Activated CD8-positive, alpha-beta memory T cell treated with anti-CD3 and anti-CD28 coated beads, Interleukin-2, amount 10 ng/mL, durations not matched to agents 7 days and 5 days (primary cell): ENCODE results near the gene DPP4. TPM values are rescaled to one million over a fixed set of nuclear protein-coding genes. Genes with fewer than 3 reads are reported as not detected.

Source experiments
- ATAC-seq: fragments of 150-1000 bp; cut with Tn5 transposase; one replicate; pipeline ENCODE4 v1.10.0; 2021; ENCODE audit warnings: moderate library complexity
- CTCF ChIA-PET: fragments of 350-600 bp; sonication (Branson Sonifier 250); formaldehyde crosslinking; loops from one replicate; lab custom pipeline; 2021; ENCODE audit warnings: antibody characterized with exemption; lab: Charles Lee
- DNase-seq: peaks from one replicate; pipeline ENCODE4 v3.0.0-alpha.2; 2020
- H3K27ac Mint-ChIP-seq: one replicate; pipeline ENCODE4 v1.8.0; 2021; ENCODE audit warnings: mild to moderate bottlenecking, mixed read lengths
- H3K27me3 Mint-ChIP-seq: one replicate; pipeline ENCODE4 v1.8.0; 2021; ENCODE audit warnings: mixed read lengths
- H3K36me3 Mint-ChIP-seq: one replicate; pipeline ENCODE4 v1.8.0; 2021; ENCODE audit warnings: mild to moderate bottlenecking, mixed read lengths
- H3K4me1 Mint-ChIP-seq: one replicate; pipeline ENCODE4 v1.8.0; 2021; ENCODE audit warnings: mixed read lengths
- H3K4me3 Mint-ChIP-seq: one replicate; pipeline ENCODE4 v1.8.0; 2021; ENCODE audit warnings: mild to moderate bottlenecking, moderate library complexity, mixed read lengths
- H3K9me3 Mint-ChIP-seq: one replicate; pipeline ENCODE4 v1.8.0; 2022; ENCODE audit warnings: low read depth, mixed read lengths
- total RNA-seq, 2 experiments: library from RNA; stranded (reverse); gene quantifications; one replicate each; pipeline ENCODE4 v1.2.3, GENCODE V29; 2021

The DPP4 gene
- total RNA-seq, 2 experiments from 2014 or later = 106 to 115 TPM

GRCh38 chr2:162014751-162015150 is 59.3 kb downstream of the DPP4 start:
- H3K36me3 Mint-ChIP-seq = peaks cover 79% of the 10 kb centered on the region

GRCh38 chr2:162013514-162014475 is 60.2 kb downstream of the DPP4 start:
- DNase-seq (no peak), ATAC-seq (no peak)
- CTCF ChIA-PET = interaction anchor here (0.9 to 1.6 kb wide), 4 partner anchors 18 to 108 kb away, joined by 3 to 6 read pairs (median 3); partner anchors contain the start of gene DPP4
- peaks cover 79% of the 10 kb centered on the region for H3K36me3 Mint-ChIP-seq
- H3K4me1 Mint-ChIP-seq = peaks cover 68% of the 10 kb centered on the region
- peak overlapping the region; percentile 87 for H3K27ac Mint-ChIP-seq
- H3K4me3 Mint-ChIP-seq = peak overlapping the region; percentile 49
- H3K27me3 Mint-ChIP-seq = no peaks in the 10 kb centered on the region
- no peaks in the 10 kb centered on the region for H3K9me3 Mint-ChIP-seq

More at GRCh38 chr2:162014751-162015150, 59.3 kb downstream of the DPP4 start:
- H3K27me3 Mint-ChIP-seq = no peaks in the 10 kb centered on the region
- ATAC-seq = no peak
- no peaks in the 10 kb centered on the region for H3K9me3 Mint-ChIP-seq
- H3K27ac Mint-ChIP-seq = peak overlapping the region; percentile 59
- no peak for DNase-seq
- peaks cover 63% of the 10 kb centered on the region for H3K4me1 Mint-ChIP-seq
- CTCF ChIA-PET = interaction anchor here (1.5 kb wide), 1 partner anchor 15 kb away, joined by 3 read pairs; no protein-coding TSS in a partner anchor
- no peak overlapping the region for H3K4me3 Mint-ChIP-seq

GRCh38 chr2:162012565-162013058 is 61.4 kb downstream of the DPP4 start:
- no peak for DNase-seq
- peaks cover 82% of the 10 kb centered on the region for H3K36me3 Mint-ChIP-seq
- CTCF ChIA-PET = interaction anchor here (0.9 to 1.6 kb wide), 7 partner anchors 17 to 113 kb away, joined by 3 to 6 read pairs (median 3); partner anchors contain the start of gene DPP4
- peaks cover 65% of the 10 kb centered on the region for H3K4me1 Mint-ChIP-seq
- no peaks in the 10 kb centered on the region for H3K27me3 Mint-ChIP-seq
- peak overlapping the region; percentile 6 for H3K4me3 Mint-ChIP-seq
- ATAC-seq = peak; percentile 41
- H3K27ac Mint-ChIP-seq = peak overlapping the region; percentile 85
- H3K9me3 Mint-ChIP-seq = no peaks in the 10 kb centered on the region

- H3K4me3 Mint-ChIP-seq = peak overlapping the region; percentile 23
- CTCF ChIA-PET = interaction anchor here (0.9 to 1.7 kb wide), 8 partner anchors 10 to 114 kb away, joined by 3 to 5 read pairs (median 4); partner anchors contain the start of gene DPP4
- H3K27me3 Mint-ChIP-seq = no peaks in the 10 kb centered on the region
- peaks cover 79% of the 10 kb centered on the region for H3K36me3 Mint-ChIP-seq
- H3K27ac Mint-ChIP-seq = peak overlapping the region; percentile 85
- ATAC-seq (peak; percentile 87), DNase-seq (no peak)
- no peaks in the 10 kb centered on the region for H3K9me3 Mint-ChIP-seq
- peaks cover 63% of the 10 kb centered on the region for H3K4me1 Mint-ChIP-seq
These were observed 62.1 kb downstream of the DPP4 start for GRCh38 chr2:162011706-162012564.

- no peak overlapping the region for H3K4me3 Mint-ChIP-seq
These were observed 64.5 kb downstream of the DPP4 start for GRCh38 chr2:162009543-162009942.

GRCh38 chr2:162007447-162008040 is 66.5 kb downstream of the DPP4 start:
- H3K4me3 Mint-ChIP-seq = no peak overlapping the region
- ATAC-seq = no peak
- H3K4me1 Mint-ChIP-seq = peaks cover 52% of the 10 kb centered on the region
- no peak overlapping the region for H3K27ac Mint-ChIP-seq
- no peaks in the 10 kb centered on the region for H3K27me3 Mint-ChIP-seq
- DNase-seq = no peak
- H3K9me3 Mint-ChIP-seq = no peaks in the 10 kb centered on the region
- H3K36me3 Mint-ChIP-seq = peaks cover 79% of the 10 kb centered on the region
- CTCF ChIA-PET = interaction anchor here (0.8 to 2.5 kb wide), 8 partner anchors 8 to 115 kb away, joined by 3 to 14 read pairs (median 3); no protein-coding TSS in a partner anchor

More at GRCh38 chr2:162009543-162009942, 64.5 kb downstream of the DPP4 start:
- Mint-ChIP-seq H3K4me1 (peaks cover 59% of the 10 kb centered on the region), H3K27ac (peak overlapping the region; percentile 0), H3K9me3 (no peaks in the 10 kb centered on the region), H3K27me3 (no peaks in the 10 kb centered on the region), H3K36me3 (peaks cover 75% of the 10 kb centered on the region)
- no peak for ATAC-seq
- CTCF ChIA-PET = interaction anchor here (1.1 to 1.6 kb wide), 3 partner anchors 8 to 11 kb away, joined by 4 to 6 read pairs (median 4); no protein-coding TSS in a partner anchor
- DNase-seq = no peak

- peak overlapping the region; percentile 29 for H3K27ac Mint-ChIP-seq
- peak; percentile 30 for ATAC-seq
- H3K4me1 Mint-ChIP-seq = peaks cover 40% of the 10 kb centered on the region
- no peaks in the 10 kb centered on the region for H3K27me3 Mint-ChIP-seq
- peaks cover 80% of the 10 kb centered on the region for H3K36me3 Mint-ChIP-seq
- CTCF ChIA-PET = interaction anchor here (1.4 to 2.5 kb wide), 4 partner anchors 11 to 118 kb away, joined by 3 to 14 read pairs (median 4); no protein-coding TSS in a partner anchor
- H3K4me3 Mint-ChIP-seq = no peak overlapping the region
- no peak for DNase-seq
- H3K9me3 Mint-ChIP-seq = no peaks in the 10 kb centered on the region
These were observed 67.7 kb downstream of the DPP4 start for GRCh38 chr2:162006337-162006736.

- peak overlapping the region; percentile 6 for H3K27ac Mint-ChIP-seq
- no peak for ATAC-seq
- no peak for DNase-seq
- no peaks in the 10 kb centered on the region for H3K9me3 Mint-ChIP-seq
- CTCF ChIA-PET = interaction anchor here (0.9 kb wide), 1 partner anchor 118 kb away, joined by 3 read pairs; no protein-coding TSS in a partner anchor
- peaks cover 32% of the 10 kb centered on the region for H3K4me1 Mint-ChIP-seq
- peaks cover 81% of the 10 kb centered on the region for H3K36me3 Mint-ChIP-seq
- no peak overlapping the region for H3K4me3 Mint-ChIP-seq
- no peaks in the 10 kb centered on the region for H3K27me3 Mint-ChIP-seq
These were observed 70.0 kb downstream of the DPP4 start for GRCh38 chr2:162004031-162004430.

- CTCF ChIA-PET = interaction anchor here (1.6 kb wide), 1 partner anchor 8 kb away, joined by 6 read pairs; no protein-coding TSS in a partner anchor
- ATAC-seq = no peak
- Mint-ChIP-seq H3K9me3 (no peaks in the 10 kb centered on the region), H3K27ac (peak overlapping the region; percentile 4), H3K4me1 (peaks cover 37% of the 10 kb centered on the region), H3K4me3 (no peak overlapping the region), H3K27me3 (no peaks in the 10 kb centered on the region), H3K36me3 (peaks cover 79% of the 10 kb centered on the region)
- DNase-seq = no peak
These were observed 71.3 kb downstream of the DPP4 start for GRCh38 chr2:162002623-162003235.

- peaks cover 42% of the 10 kb centered on the region for H3K4me1 Mint-ChIP-seq
- ATAC-seq = no peak
- peaks cover 87% of the 10 kb centered on the region for H3K36me3 Mint-ChIP-seq
These were observed 73.6 kb downstream of the DPP4 start for GRCh38 chr2:162000431-162000830.

GRCh38 chr2:161999321-161999720 is 74.7 kb downstream of the DPP4 start:
- Mint-ChIP-seq H3K4me1 (peaks cover 51% of the 10 kb centered on the region), H3K4me3 (no peak overlapping the region), H3K9me3 (no peaks in the 10 kb centered on the region), H3K27me3 (no peaks in the 10 kb centered on the region), H3K36me3 (peaks cover 90% of the 10 kb centered on the region), H3K27ac (no peak overlapping the region)
- DNase-seq (no peak), ATAC-seq (no peak)
- CTCF ChIA-PET = interaction anchor here (0.7 to 1.7 kb wide), 4 partner anchors 9 to 16 kb away, joined by 3 to 4 read pairs (median 4); no protein-coding TSS in a partner anchor

More at GRCh38 chr2:162000431-162000830, 73.6 kb downstream of the DPP4 start:
- no peak for DNase-seq
- CTCF ChIA-PET = interaction anchor here (0.9 to 2.1 kb wide), 3 partner anchors 10 to 53 kb away, joined by 3 to 7 read pairs (median 4); no protein-coding TSS in a partner anchor
- H3K4me3 Mint-ChIP-seq = no peak overlapping the region
- peak overlapping the region; percentile 0 for H3K27ac Mint-ChIP-seq
- H3K9me3 Mint-ChIP-seq = no peaks in the 10 kb centered on the region
- H3K27me3 Mint-ChIP-seq = no peaks in the 10 kb centered on the region
